ENCODE data around the gene GCH1. TPM values are rescaled to one million over a fixed set of nuclear protein-coding genes. Genes with fewer than 3 reads are reported as not detected.

GCH1 gene
- total RNA-seq, 2 experiments from 2014 or later, result 35.4 to 38.1 TPM

GRCh38 chr14:54864526-54864925 is 38.1 kb downstream of the GCH1 start:
- no peak for TF ChIP-seq CTCF (IDR thresholded peaks at IDR 0.05)
- no peak overlapping the region for H3K4me3 Mint-ChIP-seq
- H3K27me3 Mint-ChIP-seq, result no peaks in the 10 kb centered on the region
- intact Hi-C loops (cut with micrococcal nuclease), result no loop called here
- no peaks in the 10 kb centered on the region for H3K9me3 Mint-ChIP-seq
- H3K36me3 Mint-ChIP-seq (ENCODE audit: low read depth), result peaks cover 6% of the 10 kb centered on the region
- peaks cover 16% of the 10 kb centered on the region for H3K4me1 Mint-ChIP-seq (ENCODE audit: low read depth)
- no peak for DNase-seq
- ChIA-PET CTCF (no interaction called here), POLR2A (no interaction called here)
- no peak overlapping the region for H3K27ac Mint-ChIP-seq
- ATAC-seq, result no peak

- H3K9me3 Mint-ChIP-seq, result no peaks in the 10 kb centered on the region
- no peaks in the 10 kb centered on the region for H3K27me3 Mint-ChIP-seq
- intact Hi-C loops (cut with micrococcal nuclease), result no loop called here
- no peak for TF ChIP-seq CTCF (IDR thresholded peaks at IDR 0.05)
- ChIA-PET POLR2A (interaction anchor here (0.9 kb wide), 1 partner anchor 13 kb away, joined by 3 read pairs; no protein-coding TSS in a partner anchor), CTCF (interaction anchor here (1.6 kb wide), 1 partner anchor 24 kb away, joined by 4 read pairs; no protein-coding TSS in a partner anchor)
- ATAC-seq (no peak), DNase-seq (no peak)
- H3K4me3 Mint-ChIP-seq, result no peak overlapping the region
- peaks cover 9% of the 10 kb centered on the region for H3K36me3 Mint-ChIP-seq (ENCODE audit: low read depth)
- H3K27ac Mint-ChIP-seq, result no peak overlapping the region
- peaks cover 18% of the 10 kb centered on the region for H3K4me1 Mint-ChIP-seq (ENCODE audit: low read depth)
Observed at GRCh38 chr14:54857830-54858269, 44.8 kb downstream of the GCH1 start.

DNA sequence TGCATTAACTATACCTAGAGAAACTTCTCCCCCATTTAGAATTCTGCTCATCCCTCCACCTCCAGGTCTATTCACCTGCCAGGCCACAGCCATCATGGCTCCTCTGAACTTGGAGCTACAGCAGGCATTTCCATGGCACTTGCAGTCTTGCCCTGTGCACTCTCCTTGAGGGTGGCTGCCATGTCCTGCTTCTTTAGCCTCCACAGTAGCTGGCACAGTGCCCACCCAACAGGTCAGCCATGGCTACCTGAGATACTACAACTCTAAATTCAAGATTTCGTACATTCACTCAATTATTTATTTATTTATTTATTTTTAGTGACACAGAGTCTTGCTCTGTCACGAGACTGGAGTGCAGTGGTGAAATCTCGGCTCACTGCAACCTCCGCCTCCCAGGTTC is 46.5 kb downstream of the GCH1 start:
- Mint-ChIP-seq H3K4me3 (no peak overlapping the region), H3K27ac (no peak overlapping the region), H3K9me3 (no peaks in the 10 kb centered on the region), H3K27me3 (no peaks in the 10 kb centered on the region), H3K4me1 (ENCODE audit: low read depth) (peaks cover 18% of the 10 kb centered on the region), H3K36me3 (ENCODE audit: low read depth) (peaks cover 7% of the 10 kb centered on the region)
- ATAC-seq (no peak), DNase-seq (no peak)
- intact Hi-C loops (cut with micrococcal nuclease), result no loop called here
- POLR2A ChIA-PET, result no interaction called here
- no peak for TF ChIP-seq CTCF (IDR thresholded peaks at IDR 0.05)
- CTCF ChIA-PET, result interaction anchor here (1.6 to 1.9 kb wide), 2 partner anchors 11 to 26 kb away, joined by 4 read pairs; no protein-coding TSS in a partner anchor

GRCh38 chr14:54854181-54854580 is 48.4 kb downstream of the GCH1 start:
- H3K27me3 Mint-ChIP-seq, result no peaks in the 10 kb centered on the region
- H3K4me3 Mint-ChIP-seq, result no peak overlapping the region
- ChIA-PET POLR2A (interaction anchor here (0.6 to 1.1 kb wide), 4 partner anchors 16 to 71 kb away, joined by 3 to 5 read pairs (median 4); no protein-coding TSS in a partner anchor), CTCF (interaction anchor here (0.8 to 2.3 kb wide), 4 partner anchors 28 to 50 kb away, joined by 3 to 7 read pairs (median 4); partner anchors contain the start of gene GCH1)
- H3K4me1 Mint-ChIP-seq (ENCODE audit: low read depth), result peaks cover 18% of the 10 kb centered on the region
- no peak for DNase-seq
- intact Hi-C loops (cut with micrococcal nuclease), result no loop called here
- H3K27ac Mint-ChIP-seq, result no peak overlapping the region
- H3K9me3 Mint-ChIP-seq, result no peaks in the 10 kb centered on the region
- no peak for ATAC-seq
- TF ChIP-seq CTCF (IDR thresholded peaks at IDR 0.05), result no peak
- peaks cover 12% of the 10 kb centered on the region for H3K36me3 Mint-ChIP-seq (ENCODE audit: low read depth)

DNA sequence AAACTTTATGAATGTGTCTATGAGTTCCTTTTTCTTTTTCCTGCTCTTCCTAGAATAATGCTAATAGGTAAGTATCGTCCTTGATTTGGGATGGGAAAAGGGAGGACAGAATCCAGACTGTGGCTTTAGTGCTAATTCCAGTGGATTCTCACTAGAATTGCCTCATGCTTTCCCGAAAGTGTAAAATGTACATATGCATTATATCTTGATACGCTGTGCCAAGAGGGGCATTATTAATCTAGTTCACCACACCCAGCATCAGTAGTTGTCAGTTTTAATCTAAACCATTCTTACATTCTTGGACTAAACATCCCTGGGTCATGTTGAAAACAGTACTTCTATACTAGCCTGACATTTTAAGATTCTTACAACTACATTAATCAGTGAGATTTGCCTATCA is 49.3 kb downstream of the GCH1 start:
- no peaks in the 10 kb centered on the region for H3K9me3 Mint-ChIP-seq
- peaks cover 8% of the 10 kb centered on the region for H3K36me3 Mint-ChIP-seq (ENCODE audit: low read depth)
- H3K27me3 Mint-ChIP-seq, result no peaks in the 10 kb centered on the region
- no peak overlapping the region for H3K27ac Mint-ChIP-seq
- intact Hi-C loops (cut with micrococcal nuclease), result no loop called here
- H3K4me1 Mint-ChIP-seq (ENCODE audit: low read depth), result peaks cover 15% of the 10 kb centered on the region
- no peak for ATAC-seq
- H3K4me3 Mint-ChIP-seq, result no peak overlapping the region
- TF ChIP-seq CTCF (IDR thresholded peaks at IDR 0.05), result no peak
- ChIA-PET CTCF (interaction anchor here (0.7 to 2.3 kb wide), 3 partner anchors 29 to 48 kb away, joined by 3 to 7 read pairs (median 3); no protein-coding TSS in a partner anchor), POLR2A (no interaction called here)
- no peak for DNase-seq

Measured in activated CD8-positive, alpha-beta T cell treated with anti-CD3 and anti-CD28 coated beads for 36 hours (primary cell).